ENCODE results near the gene SUPT20HL2. TPM values are rescaled to one million over a fixed set of nuclear protein-coding genes. Genes with fewer than 3 reads are reported as not detected.

SUPT20HL2 gene
- total RNA-seq, 4 donors from 2014 or later = not detected

GRCh38 chrX:24262309-24262708 lies 51.6 kb downstream of the SUPT20HL2 start:
- TF ChIP-seq, protein P1, sequence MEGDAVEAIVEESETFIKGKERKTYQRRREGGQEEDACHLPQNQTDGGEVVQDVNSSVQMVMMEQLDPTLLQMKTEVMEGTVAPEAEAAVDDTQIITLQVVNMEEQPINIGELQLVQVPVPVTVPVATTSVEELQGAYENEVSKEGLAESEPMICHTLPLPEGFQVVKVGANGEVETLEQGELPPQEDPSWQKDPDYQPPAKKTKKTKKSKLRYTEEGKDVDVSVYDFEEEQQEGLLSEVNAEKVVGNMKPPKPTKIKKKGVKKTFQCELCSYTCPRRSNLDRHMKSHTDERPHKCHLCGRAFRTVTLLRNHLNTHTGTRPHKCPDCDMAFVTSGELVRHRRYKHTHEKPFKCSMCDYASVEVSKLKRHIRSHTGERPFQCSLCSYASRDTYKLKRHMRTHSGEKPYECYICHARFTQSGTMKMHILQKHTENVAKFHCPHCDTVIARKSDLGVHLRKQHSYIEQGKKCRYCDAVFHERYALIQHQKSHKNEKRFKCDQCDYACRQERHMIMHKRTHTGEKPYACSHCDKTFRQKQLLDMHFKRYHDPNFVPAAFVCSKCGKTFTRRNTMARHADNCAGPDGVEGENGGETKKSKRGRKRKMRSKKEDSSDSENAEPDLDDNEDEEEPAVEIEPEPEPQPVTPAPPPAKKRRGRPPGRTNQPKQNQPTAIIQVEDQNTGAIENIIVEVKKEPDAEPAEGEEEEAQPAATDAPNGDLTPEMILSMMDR (IDR thresholded peaks at IDR 0.05; ENCODE audit: low read depth) = no peak

Other genes starting within 250 kb of the SUPT20HL2 start
- gene ZFX, start 164.3 kb downstream of the SUPT20HL2 start, total RNA-seq = 10 to 100 TPM; 39.2 to 59.7 (median 56.5) TPM
- gene SUPT20HL1, start 46.6 kb upstream of the SUPT20HL2 start, total RNA-seq = not detected
- gene PDK3, start 151.2 kb upstream of the SUPT20HL2 start, total RNA-seq = 10 to 100 TPM; 11.1 to 23.5 (median 16.7) TPM

Measured in subcutaneous adipose tissue (tissue), 4 donors.